ENCODE results near the gene PLXNB3.

Gene PLXNB3

DNA sequence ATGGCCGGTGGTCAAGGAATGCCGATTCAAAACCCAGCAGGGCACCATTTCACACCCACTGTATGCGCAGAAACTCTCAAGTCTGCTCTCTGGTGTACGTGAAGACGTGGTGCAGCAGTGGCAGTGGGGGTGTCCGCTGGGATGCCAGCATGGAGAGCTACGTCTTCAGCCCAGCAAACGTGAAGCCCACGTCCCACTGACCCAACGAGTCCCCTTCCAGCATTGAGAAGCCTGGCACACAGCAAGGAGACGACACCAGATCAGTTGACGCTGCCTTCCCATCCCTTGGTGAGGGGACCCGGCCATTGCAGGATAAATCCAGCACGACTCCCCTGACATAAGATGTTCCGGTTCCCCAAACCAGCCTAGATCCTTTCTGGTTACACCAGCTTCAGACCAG is 2.2 kb upstream of the PLXNB3 start:
- no peak for DNase-seq (ENCODE audit: low read depth)

DNA sequence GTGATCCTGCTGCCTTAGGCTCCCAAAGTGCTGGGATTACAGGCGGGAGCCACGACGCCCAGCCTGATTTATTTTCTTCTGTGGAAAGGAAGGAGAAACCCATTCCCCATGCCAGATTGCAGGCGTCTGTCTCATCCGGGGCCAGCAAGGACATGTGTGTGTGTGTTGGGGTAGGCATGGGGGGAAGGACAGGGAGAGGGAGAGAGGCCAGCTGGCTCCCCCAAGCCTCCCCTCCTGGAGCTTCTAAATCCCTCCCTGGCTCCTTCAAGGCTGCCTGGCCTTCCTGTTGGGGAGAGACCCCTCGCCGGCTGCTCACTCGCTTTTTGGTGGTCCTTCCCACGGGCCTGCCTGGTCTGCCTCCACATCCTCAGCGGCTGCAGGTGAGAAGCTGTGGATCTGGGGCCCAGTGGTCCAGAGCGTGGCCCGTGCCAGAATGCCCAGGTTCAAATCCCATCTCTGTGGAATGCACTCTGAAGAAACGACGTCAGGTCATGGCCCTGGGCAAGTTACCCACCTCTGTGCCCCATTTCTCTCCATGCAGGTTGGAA is 1.3 kb upstream of the PLXNB3 start:
- no peak for DNase-seq (ENCODE audit: low read depth)

DNA sequence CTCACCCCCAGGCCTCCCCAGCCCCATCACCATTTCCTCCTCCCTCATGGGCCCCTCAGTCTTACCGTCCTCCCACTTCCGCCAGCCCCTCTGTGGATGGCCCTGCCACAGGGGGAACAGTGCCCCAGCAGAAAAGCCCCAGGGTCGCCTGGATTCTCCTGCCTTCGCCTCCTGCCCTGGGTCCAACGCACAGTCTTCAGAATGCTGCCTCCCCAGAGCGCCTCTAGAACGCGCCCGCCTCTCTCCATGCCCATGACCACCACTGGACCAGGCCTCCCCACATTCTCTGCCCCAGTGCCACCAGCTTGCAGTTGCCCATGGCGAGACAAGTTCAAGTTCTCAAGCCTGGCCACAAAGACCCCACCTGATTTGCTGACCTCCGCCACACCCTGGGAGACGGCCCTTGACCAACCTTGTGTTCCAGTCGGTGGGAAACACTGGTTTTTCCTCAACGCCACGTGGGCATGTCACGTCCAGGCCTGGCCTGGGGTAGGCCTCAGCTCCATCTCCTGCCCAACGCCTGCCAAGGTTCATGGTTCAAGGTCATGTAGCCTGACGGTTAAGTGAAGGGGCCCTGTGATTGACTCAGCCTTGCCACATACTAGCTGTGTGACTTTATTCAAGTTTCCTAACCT is 634 bp upstream of the PLXNB3 start:
- no peak for DNase-seq (ENCODE audit: low read depth)

DNA sequence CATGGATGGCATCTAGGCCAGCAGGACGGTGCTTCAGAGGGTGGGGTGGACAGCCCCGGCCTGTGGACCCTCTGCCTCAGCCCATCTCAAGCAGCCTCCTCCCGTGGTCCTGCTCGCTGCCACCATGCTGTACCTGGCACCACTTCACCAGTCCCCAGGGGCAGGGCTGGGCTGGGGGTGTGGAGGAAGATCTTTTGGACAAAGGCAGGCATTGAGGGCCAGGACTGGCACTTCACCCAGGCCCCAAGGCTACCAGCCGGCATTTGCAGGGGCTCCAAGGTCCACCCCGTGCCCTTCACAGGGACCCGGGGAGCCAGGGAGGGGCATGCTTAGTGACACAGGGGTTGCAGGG is 713 bp downstream of the PLXNB3 start:
- no peak for DNase-seq (ENCODE audit: low read depth)

DNA sequence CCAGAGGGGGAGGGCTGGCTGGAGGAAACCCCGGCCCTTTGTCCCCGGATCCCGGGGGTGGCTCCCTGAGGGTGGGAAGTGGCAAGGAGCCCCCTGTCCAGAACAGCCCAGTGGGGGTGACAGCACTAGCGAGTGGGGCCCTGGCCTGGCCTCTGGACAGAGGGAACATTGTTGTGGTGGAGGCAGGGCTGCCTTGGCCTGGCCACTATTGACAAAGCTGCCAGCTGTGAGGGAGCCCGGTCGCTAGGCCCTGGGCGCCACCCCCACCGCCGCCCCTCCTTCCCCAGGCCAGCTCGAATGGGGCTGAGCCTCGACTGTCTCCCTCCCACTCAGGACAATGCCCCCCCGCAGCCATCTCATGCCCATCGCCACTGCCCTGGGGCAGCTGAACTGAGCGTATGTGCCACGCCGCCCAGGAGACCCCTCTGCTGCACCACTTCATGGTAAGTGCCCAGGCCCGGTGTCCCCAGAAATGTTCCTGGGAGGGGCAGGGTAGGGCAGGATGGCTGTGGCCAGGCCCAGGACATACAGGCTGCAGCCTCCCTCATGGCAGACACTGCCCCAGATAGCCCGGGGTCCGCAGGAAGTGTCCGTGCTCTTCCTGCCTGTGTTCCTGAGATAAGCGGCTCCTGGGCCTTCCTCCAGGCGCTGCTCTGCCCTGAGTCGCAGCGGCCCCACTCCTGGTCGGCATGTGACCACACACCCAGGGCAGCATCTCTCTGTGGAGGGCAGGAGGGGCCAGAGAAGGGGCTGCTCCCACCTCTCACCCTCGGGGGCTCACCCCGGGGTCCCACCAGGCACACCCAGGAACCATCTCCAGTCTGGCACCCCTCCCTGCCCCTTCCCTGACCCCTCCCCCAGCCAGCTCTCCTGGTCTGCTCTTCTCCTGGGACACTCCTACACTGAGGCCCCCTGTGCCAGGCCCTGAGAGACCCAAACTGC is 1.4 kb downstream of the PLXNB3 start:
- no peak for DNase-seq (ENCODE audit: low read depth)

DNA sequence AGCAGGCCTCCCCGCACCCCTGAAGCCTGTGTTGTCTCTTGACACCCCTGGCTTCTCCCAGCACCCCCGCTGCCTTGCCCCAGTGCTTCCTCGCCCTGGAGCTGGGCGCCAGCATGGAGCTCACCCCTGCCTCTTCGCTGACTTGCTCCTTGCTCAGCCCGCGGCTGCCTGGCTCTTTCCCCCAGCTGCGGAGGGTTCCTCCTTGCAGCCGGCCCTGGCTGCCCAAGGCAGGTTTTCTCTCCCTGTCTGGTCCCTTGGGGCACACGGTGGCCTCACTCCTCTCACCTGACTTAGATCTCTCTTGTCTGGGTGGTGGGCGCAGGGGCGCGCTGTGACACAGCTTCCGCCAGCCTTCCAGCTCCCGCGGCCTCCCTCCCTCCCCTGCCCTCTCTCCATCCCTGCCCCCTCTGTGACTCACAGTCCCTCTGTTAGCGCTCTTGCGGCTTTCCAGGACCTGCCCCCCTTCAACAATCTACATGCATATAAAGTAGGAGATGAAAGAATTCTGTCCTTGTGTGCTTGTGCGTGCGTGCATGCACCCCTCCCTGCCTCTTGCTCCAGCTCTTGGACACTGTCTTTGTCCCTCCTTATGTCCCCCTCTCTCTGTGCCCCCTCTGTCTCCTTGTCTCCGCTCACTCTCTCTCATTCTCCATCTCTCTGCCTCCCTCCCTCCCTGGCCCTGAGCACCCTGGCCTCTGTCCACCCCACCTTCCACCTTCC is 2.2 kb downstream of the PLXNB3 start:
- no peak for DNase-seq (ENCODE audit: low read depth)

DNA sequence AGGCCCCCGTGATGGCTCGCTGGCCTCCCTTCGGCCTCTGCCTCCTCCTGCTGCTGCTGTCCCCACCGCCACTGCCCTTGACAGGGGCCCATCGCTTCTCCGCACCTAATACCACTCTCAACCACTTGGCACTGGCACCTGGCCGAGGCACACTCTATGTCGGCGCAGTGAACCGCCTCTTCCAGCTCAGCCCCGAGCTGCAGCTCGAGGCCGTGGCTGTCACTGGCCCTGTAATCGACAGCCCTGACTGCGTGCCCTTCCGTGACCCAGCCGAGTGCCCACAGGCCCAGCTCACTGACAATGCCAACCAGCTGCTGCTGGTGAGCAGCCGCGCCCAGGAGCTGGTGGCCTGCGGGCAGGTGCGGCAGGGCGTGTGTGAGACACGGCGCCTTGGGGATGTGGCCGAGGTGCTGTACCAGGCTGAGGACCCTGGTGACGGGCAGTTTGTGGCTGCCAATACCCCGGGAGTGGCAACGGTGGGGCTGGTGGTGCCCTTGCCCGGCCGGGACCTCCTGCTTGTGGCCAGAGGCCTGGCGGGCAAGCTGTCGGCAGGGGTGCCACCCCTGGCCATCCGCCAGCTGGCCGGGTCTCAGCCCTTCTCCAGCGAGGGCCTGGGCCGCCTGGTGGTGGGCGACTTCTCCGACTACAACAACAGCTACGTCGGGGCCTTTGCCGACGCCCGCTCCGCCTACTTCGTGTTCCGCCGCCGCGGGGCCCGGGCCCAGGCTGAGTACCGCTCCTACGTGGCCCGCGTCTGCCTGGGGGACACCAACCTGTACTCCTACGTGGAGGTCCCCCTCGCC is 3.0 kb downstream of the PLXNB3 start:
- no peak for DNase-seq (ENCODE audit: low read depth)

DNA sequence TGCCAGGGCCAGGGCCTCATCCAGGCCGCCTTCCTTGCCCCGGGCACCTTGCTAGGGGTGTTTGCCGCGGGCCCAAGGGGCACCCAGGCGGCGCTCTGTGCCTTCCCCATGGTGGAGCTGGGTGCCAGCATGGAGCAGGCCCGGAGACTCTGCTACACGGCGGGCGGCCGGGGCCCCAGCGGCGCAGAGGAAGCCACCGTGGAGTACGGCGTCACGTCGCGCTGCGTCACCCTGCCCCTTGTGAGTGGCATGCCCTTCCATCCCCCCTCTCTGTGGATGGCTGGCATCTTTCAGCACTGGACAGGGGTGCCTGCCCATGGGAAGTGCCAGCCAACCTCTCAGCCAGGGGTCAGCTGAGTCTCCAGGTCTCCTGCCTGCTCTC is 3.6 kb downstream of the PLXNB3 start:
- DNase-seq (ENCODE audit: low read depth), result no peak

DNA sequence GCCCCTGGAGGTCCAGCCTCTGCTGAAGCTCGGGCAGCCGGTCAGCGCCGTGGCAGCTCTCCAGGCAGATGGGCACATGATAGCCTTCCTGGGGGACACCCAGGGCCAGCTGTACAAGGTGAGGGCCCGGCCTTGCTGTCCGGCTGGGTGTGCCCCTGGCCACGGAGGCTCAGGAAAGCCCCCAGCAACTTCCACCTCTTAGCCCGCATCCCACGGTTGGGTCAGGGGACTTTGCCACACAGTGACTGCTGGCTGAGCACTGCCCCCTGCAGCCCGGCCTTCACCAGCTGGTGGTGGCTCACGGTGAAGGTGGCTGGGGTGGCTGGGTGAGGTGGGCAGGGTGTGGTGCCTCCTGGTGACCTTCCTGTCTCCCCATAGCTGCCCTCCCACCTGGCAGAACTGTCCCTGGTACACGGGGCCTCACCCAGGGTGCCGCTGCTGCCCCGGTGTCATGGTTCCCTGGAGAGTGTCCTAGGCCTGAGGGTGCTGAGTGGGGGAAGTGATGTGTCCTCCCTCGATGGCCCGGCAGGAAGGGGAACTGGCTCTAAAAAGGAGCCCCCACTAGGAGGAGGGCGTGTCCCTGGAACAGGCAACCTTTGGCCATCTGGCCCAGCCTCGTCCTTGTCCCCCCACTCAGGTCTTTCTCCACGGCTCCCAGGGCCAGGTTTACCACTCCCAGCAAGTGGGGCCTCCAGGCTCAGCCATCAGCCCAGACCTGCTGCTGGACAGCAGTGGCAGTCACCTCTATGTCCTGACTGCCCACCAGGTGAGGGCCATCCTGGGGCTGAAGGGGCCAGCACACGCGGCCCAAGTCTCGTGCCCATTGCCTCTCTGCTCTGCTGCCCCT is 4.5 kb downstream of the PLXNB3 start:
- no peak for DNase-seq (ENCODE audit: low read depth)

DNA sequence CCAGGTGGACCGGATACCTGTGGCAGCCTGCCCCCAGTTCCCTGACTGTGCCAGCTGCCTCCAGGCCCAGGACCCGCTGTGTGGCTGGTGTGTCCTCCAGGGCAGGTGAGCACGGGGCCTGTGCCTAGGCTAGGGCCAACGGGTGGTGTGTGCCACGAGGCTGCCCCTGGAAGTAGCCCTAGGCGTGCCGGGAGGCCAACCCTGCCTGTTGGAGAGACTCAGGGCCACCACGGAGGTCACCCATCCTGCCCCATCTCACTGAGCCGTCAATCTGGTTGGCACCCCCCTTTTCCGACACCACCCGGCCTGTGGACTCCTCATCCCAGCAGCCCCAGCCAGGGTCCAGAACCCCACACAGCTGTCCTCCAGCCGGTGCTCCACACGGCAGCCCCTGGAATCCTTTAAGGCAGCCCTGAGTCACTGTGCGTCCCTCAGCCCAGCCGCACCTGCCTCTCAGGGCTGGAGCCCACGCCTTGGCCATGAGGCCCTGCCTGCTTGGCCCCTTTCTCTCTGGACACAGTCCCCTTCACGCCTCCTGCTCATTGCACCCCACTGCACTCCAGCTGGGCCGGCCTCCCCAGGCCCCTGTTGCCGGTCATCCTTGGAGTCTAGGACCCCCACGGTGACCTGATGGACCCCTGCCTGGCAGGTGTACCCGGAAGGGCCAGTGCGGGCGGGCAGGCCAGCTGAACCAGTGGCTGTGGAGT is 5.3 kb downstream of the PLXNB3 start:
- no peak for DNase-seq (ENCODE audit: low read depth)

DNA sequence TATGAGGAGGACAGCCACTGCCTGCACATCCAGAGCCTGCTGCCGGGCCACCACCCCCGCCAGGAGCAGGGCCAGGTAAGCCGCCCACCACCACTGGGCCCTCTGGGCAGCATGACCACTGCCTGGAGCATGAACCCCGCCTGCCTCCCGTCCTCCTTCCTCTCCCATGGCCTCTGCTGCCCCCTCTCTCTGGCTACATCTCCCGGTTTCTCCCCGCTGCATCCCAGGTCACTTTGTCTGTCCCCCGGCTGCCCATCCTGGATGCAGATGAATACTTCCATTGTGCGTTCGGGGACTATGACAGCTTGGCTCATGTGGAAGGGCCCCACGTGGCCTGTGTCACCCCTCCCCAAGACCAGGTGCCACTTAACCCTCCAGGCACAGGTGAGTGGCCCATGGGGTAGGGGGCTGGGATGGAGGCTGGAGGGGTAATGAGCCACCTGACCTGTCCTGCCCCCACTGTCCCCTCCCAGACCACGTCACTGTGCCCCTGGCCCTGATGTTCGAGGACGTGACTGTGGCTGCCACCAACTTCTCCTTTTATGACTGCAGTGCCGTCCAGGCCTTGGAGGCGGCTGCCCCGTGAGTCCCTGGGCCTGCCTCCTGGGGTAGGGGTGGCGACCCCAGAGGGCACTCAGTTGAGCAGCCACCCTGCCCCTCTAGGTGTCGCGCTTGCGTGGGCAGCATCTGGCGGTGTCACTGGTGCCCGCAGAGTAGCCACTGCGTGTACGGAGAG is 6.0 kb downstream of the PLXNB3 start:
- DNase-seq (ENCODE audit: low read depth), result no peak

DNA sequence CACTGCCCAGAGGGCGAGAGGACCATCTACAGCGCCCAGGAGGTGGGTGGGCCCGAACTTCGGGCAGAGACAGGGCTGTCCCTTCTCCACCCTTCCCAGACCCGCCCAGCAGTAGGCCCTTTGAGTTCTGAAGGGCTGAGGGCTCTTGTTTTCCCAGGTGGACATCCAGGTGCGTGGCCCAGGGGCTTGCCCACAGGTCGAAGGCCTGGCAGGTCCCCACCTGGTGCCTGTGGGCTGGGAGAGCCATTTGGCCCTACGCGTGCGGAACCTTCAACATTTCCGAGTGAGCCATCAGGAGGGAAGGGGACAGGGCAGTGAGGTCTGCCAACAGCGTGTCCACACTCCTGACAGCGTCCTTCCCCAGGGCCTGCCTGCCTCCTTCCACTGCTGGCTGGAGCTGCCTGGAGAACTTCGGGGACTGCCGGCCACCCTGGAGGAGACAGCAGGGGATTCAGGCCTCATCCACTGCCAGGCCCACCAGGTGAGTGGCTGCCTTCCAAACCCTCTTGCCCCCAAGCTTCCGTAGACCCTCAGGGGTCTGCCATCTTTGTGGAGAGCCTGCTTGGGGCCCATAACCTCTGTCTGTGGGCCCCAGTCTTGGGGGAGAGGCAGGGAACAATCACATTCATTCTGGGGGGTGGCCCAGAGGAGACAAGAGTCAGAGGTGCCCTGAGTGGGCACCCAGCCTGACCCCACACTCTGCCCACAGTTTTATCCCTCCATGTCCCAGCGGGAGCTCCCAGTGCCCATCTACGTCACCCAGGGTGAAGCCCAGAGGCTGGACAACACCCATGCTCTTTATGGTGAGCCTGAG is 6.8 kb downstream of the PLXNB3 start:
- DNase-seq (ENCODE audit: low read depth), result no peak

DNA sequence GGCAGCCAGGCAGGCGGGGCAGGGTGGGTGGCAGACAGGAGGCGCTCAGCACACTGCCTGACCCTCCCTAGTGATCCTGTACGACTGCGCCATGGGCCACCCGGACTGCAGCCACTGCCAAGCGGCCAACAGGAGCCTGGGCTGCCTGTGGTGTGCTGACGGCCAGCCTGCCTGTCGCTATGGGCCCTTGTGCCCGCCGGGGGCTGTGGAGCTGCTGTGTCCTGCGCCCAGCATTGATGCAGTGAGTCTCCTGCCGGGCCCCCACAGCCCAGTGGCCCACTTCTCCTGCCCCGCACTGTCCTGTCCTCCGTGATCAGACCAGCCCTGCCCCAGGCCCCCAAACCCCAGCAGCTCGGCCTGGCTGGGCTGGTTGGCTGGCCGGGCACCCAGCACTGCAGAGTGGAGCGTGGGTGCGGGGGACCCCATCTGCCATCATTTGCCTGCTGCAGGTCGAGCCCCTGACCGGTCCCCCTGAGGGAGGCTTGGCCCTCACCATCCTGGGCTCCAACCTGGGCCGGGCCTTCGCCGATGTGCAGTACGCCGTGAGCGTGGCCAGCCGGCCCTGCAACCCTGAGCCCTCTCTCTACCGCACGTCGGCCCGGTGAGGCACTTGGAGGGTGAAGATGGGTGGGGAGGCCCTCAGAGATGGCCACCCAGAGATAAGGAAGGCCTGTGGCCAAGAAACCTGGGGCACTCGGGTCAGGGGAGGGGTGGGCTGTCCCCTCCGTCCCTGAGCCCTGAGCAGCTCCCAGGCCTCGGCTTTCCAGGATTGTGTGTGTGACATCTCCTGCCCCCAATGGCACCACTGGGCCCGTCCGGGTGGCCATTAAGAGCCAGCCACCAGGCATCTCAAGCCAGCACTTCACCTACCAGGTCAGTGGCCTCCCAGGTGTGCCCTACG is 7.6 kb downstream of the PLXNB3 start:
- no peak for DNase-seq (ENCODE audit: low read depth)

DNA sequence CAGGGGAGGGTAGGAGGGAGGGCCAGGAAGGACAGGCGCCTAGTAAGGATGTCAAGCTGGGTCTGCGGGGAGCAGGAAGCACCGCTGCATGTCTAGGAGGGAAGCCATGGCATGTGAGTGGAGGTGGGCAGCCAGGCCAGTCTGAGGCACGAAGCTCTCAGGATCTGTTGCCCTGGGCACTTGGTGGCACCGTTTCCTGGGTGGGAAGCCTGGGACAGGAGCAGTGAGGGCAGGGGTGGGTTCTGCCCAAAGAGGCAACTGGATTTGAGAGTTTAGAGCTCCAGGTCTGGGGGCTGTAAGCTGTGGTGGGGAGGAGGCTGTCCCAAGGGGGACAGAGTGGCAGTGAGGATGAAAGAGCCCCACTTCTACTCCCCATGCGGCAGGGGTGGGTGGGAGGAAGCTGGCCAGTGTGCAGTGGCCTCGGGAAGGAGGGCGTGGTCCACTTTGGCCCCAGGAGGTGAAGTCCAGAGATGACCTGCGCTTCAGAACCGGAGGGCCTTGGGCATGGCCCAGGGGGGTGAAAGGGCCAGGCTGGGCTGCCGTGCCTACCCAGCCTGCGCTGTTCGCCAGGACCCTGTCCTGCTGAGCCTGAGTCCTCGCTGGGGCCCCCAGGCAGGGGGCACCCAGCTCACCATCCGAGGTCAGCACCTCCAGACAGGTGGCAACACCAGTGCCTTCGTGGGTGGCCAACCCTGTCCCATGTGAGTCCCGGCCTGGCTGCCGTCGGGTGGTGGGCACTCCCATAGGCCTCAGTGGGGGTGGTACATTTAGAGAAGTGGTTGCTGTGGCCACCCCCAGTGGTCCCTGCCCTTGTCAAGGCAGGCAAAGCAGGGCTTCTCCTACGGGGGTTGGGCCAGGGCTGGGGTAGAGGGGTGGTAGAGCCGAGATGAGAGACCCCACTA is 8.5 kb downstream of the PLXNB3 start:
- DNase-seq (ENCODE audit: low read depth), result no peak

DNA sequence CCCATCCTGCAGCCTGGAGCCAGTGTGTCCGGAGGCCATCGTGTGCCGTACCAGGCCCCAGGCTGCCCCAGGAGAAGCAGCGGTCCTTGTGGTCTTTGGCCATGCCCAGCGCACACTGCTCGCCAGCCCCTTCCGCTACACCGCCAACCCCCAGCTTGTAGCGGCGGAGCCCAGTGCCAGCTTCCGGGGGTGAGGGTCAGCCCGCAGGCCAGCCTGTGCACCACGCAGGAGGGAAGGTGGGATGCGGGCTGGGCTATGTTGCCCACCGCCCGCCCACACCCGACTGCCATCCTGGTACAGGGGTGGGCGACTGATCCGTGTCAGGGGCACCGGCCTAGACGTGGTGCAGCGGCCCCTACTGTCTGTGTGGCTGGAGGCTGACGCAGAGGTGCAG is 9.2 kb downstream of the PLXNB3 start:
- DNase-seq (ENCODE audit: low read depth), result no peak

DNA sequence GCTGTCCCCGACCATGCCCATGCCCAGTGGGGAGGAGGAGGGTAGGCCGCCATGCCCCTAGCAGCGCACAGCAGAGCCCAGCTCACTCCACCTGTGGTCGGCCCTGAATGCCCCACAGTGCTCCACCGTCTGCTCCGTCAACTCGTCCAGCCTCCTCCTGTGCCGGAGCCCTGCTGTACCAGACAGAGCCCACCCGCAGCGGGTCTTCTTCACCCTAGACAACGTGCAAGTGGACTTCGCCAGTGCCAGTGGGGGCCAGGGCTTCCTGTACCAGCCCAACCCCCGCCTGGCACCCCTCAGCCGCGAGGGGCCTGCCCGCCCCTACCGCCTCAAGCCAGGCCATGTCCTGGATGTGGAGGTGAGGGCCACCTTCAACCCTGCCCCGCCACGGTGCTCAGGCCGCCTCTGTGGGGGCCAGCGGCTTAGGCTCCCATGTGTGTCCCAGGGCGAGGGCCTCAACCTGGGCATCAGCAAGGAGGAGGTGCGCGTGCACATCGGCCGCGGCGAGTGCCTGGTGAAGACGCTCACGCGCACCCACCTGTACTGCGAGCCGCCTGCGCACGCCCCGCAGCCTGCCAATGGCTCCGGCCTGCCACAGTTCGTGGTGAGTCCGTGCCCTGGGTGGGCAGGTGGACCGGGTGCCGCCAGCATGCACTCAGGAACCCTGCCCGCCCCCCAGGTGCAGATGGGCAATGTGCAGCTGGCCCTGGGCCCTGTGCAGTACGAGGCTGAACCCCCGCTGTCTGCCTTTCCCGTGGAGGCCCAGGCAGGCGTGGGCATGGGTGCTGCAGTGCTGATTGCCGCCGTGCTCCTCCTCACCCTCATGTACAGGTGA is 9.9 kb downstream of the PLXNB3 start:
- DNase-seq (ENCODE audit: low read depth), result no peak

All from HS-27A (cell line).